ENCODE data around the gene RHOT2. TPM values are rescaled to one million over a fixed set of nuclear protein-coding genes. Genes with fewer than 3 reads are reported as not detected.

The RHOT2 gene
- total and polyA plus RNA-seq, 9 of the 15 experiments (the other 6 are each of a cell fraction or from before 2014, with no cell fraction given), result 5.0 to 373 (median 112) TPM

DNA sequence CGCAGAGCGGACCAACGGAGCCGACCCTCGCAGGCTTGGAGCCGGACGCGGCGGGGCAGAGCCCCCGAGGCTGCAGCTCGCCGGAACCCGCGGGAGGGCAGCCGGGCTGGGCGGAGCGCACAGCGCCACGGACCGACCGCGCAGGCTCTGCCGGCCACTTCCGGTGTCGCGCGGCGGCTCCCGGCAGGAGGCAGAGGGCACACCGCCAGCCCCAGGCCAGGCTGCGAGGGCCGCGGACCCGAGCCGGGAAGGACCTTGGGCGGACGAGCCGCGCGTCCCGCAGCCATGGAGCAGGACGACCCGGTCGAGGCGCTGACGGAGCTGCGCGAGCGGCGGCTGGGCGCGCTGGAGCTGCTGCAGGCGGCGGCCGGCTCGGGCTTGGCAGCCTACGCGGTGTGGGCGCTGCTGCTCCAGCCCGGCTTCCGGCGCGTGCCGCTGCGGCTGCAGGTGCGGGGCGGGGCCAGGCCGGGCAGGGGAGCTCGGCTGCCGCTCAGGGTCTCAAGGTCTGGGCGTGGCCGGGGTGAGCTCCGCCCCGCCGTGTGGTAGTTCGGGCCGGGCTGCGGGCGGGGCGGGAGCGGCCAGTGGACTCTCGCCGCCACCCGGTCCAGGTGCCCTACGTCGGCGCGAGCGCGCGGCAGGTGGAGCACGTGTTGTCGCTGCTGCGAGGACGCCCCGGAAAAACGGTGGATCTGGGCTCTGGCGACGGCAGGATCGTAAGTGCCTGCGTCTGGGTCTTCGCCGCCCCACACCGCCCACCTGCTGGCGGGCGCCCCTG lies 53.2 kb downstream of the RHOT2 start, which contains the start of gene ANTKMT (continued):
- TF ChIP-seq RREB1 (CRISPR knock-in tag; IDR thresholded peaks at IDR 0.05) (0 out of 2 replicates have a peak, but pooled peaks have one; percentile 18), GTF2A2 (tag; IDR thresholded peaks at IDR 0.05) (peak; percentile 61; the same call in 1 of the 2 replicates), PYGO2 (tag; IDR thresholded peaks at IDR 0.05) (no peak), ZNF592 (IDR thresholded peaks at IDR 0.05) (peak; percentile 67; the same call in 1 of the 2 replicates), NFIC (IDR thresholded peaks at IDR 0.05) (peak; percentile 71; the same call in 1 of the 2 replicates), TARDBP (IDR thresholded peaks at IDR 0.05) (no peak; the same call in 1 of the 2 replicates), ZNF174 (CRISPR knock-in tag; IDR thresholded peaks at IDR 0.05) (no peak), ETV1 (tag; conservative IDR thresholded peaks at IDR 0.05; ENCODE audit: low read depth) (0 out of 2 replicates have a peak, but pooled peaks have one; percentile 9), ZFP30 (CRISPR knock-in tag; IDR thresholded peaks at IDR 0.05; ENCODE audit: borderline replicate concordance) (no peak), ZNF282 (CRISPR knock-in tag; IDR thresholded peaks at IDR 0.05) (peak; percentile 34), POLR2H (tag; IDR thresholded peaks at IDR 0.05; ENCODE audit: low read depth) (no peak), NCOR1 (IDR thresholded peaks at IDR 0.05) (no peak)
- TF ChIP-seq, protein P1, sequence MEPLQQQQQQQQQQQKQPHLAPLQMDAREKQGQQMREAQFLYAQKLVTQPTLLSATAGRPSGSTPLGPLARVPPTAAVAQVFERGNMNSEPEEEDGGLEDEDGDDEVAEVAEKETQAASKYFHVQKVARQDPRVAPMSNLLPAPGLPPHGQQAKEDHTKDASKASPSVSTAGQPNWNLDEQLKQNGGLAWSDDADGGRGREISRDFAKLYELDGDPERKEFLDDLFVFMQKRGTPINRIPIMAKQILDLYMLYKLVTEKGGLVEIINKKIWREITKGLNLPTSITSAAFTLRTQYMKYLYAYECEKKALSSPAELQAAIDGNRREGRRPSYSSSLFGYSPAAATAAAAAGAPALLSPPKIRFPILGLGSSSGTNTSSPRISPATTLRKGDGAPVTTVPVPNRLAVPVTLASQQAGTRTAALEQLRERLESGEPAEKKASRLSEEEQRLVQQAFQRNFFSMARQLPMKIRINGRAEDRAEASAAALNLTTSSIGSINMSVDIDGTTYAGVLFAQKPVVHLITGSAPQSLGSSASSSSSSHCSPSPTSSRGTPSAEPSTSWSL (CRISPR knock-in tag; IDR thresholded peaks at IDR 0.05; ENCODE audit: borderline replicate concordance), result no peak; the same call in 1 of the 2 replicates
- TF ChIP-seq, protein P2, sequence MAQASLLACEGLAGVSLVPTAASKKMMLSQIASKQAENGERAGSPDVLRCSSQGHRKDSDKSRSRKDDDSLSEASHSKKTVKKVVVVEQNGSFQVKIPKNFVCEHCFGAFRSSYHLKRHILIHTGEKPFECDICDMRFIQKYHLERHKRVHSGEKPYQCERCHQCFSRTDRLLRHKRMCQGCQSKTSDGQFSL (CRISPR knock-in tag; IDR thresholded peaks at IDR 0.05), result no peak
- TF ChIP-seq, protein P2 (tag; IDR thresholded peaks at IDR 0.05), result no peak

All from K562 (cell line).